HepG2 (cell line): Measurements from ENCODE around the gene VAMP2. TPM values are rescaled to one million over a fixed set of nuclear protein-coding genes. Genes with fewer than 3 reads are reported as not detected.

Experiments used
- ATAC-seq: fragments of 200-7000 bp; cut with Tn5 transposase; 3 replicates; pipeline ENCODE4 v1.9.1; 2020; ENCODE audit warnings: mild to moderate bottlenecking, moderate library complexity
- BruUV-seq: library from RNA; stranded (reverse); fragments of 400-500 nt; replicated peaks from 2 replicates; lab custom pipeline; 2021; lab: Mats Ljungman, UMichigan
- CTCF ChIA-PET: fragments of 300-600 bp; formaldehyde crosslinking; extraction: SDS; loops from one replicate; lab custom pipeline; 2021; ENCODE audit warnings: low total read pairs, inconsistent platforms, low intra/inter-chr PET ratio; lab: Yijun Ruan, JAX
- POLR2A ChIA-PET: fragments of 350-600 bp; sonication (Branson Sonifier 250); formaldehyde crosslinking; loops from one replicate; lab custom pipeline; 2020; ENCODE audit warnings: antibody characterized with exemption, inconsistent platforms; lab: Yijun Ruan, JAX
- DNase-seq: peaks from one replicate; pipeline ENCODE4 v3.0.0-alpha.2; 2015; ENCODE audit warnings: low spot score
- FAIRE-seq: peaks from 3 replicates; lab custom pipeline; 2011; peaks lifted over from hg19 to GRCh38; lab: Jason Lieb, UNC
- H2AFZ ChIP-seq: one replicate; pipeline ENCODE4 v1.6.1; 2011; ENCODE audit warnings: low read length, inconsistent platforms
- H3K27ac ChIP-seq: fragments of 300-600 bp; 3 replicates; pipeline ENCODE4 v1.8.0; 2011; ENCODE audit warnings: mixed run types, mild to moderate bottlenecking, mixed read lengths, low read length, inconsistent platforms; ENCODE audit not compliant: insufficient read depth; ENCODE audit errors: extremely low read length
- H3K27me3 ChIP-seq, 2 experiments: fragments of 200-600 bp in 1 of 2; 2 replicates in 1 of 2; 3 replicates in 1 of 2; pipeline versions ENCODE4 v1.6.0 to v1.8.0; 2011; ENCODE audit warnings: low read length in 2 of 2, mild to moderate bottlenecking in 2 of 2, moderate library complexity in 2 of 2, inconsistent platforms in 1 of 2; ENCODE audit not compliant: insufficient read depth in 2 of 2, control insufficient read depth in 1 of 2
- H3K36me3 ChIP-seq, 2 experiments: fragments of 200-600 bp in 1 of 2; replicated peaks in 1 of 2; 2 replicates in 1 of 2; 3 replicates in 1 of 2; pipeline versions ENCODE4 v1.5.1 to v1.8.0; 2011; ENCODE audit warnings: low read length in 2 of 2, inconsistent platforms in 1 of 2; ENCODE audit not compliant: insufficient read depth in 2 of 2, control insufficient read depth in 1 of 2
- H3K4me1 ChIP-seq: 2 replicates; pipeline ENCODE4 v1.5.1; 2012; ENCODE audit warnings: low read length, inconsistent platforms; ENCODE audit not compliant: insufficient read depth
- H3K4me2 ChIP-seq: 2 replicates; pipeline ENCODE4 v1.6.0; 2011; ENCODE audit warnings: low read depth, low read length, inconsistent platforms
- H3K4me3 ChIP-seq, 3 experiments: fragments of 200-600 bp in 1 of 3; sonication (generic), shearing (Covaris generic) in 1 of 3; replicated peaks in 1 of 3; 2 replicates each; pipeline ENCODE4 v1.5.1; 2011 to 2016; ENCODE audit warnings: low read length in 3 of 3, inconsistent platforms in 2 of 3, low read depth in 2 of 3, mild to moderate bottlenecking in 2 of 3, control low read depth in 1 of 3, mixed read lengths in 1 of 3; ENCODE audit not compliant: insufficient read depth in 1 of 3
- H3K79me2 ChIP-seq: one replicate; pipeline ENCODE4 v1.6.1; 2011; ENCODE audit warnings: low read length, inconsistent platforms; ENCODE audit not compliant: insufficient read depth
- H3K9ac ChIP-seq: 2 replicates; pipeline ENCODE4 v1.6.0; 2011; ENCODE audit warnings: mild to moderate bottlenecking, low read depth, low read length, inconsistent platforms; ENCODE audit not compliant: insufficient read depth
- H3K9me3 ChIP-seq: 2 replicates; pipeline ENCODE4 v1.5.1; 2012; ENCODE audit warnings: mild to moderate bottlenecking, low read length
- H4K20me1 ChIP-seq: 2 replicates; pipeline ENCODE4 v1.6.0; 2011; ENCODE audit warnings: inconsistent platforms, mild to moderate bottlenecking, low read length, moderate library complexity; ENCODE audit not compliant: insufficient read depth
- MBD4 ChIP-seq: IDR thresholded peaks from 2 replicates; pipeline ENCODE4 v1.6.1; 2012; ENCODE audit warnings: low read length, inconsistent platforms, borderline replicate concordance
- SMAD9 ChIP-seq: sonication (generic); formaldehyde crosslinking; IDR thresholded peaks from 2 replicates; pipeline ENCODE4 v1.5.1; 2020; ENCODE audit warnings: mild to moderate bottlenecking, missing genetic modification reagents
- SMARCE1 ChIP-seq: fragments of 450-650 bp; IDR thresholded peaks from 2 replicates; pipeline ENCODE4 v1.6.1; 2017; ENCODE audit warnings: borderline replicate concordance
- USF2 ChIP-seq, 2 experiments: sonication (generic) in 1 of 2; formaldehyde crosslinking in 1 of 2; IDR thresholded peaks; 2 replicates each; pipeline versions ENCODE4 v1.5.1 to v1.6.1; 2011 to 2020; ENCODE audit warnings: borderline replicate concordance in 1 of 2, low read depth in 1 of 2, low read length in 1 of 2, mild to moderate bottlenecking in 1 of 2, missing genetic modification reagents in 1 of 2, moderate library complexity in 1 of 2
- ZNF317 ChIP-seq: sonication (generic); formaldehyde crosslinking; IDR thresholded peaks from 2 replicates; pipeline ENCODE4 v1.5.0; 2020; ENCODE audit warnings: mild to moderate bottlenecking, missing genetic modification reagents
- ZNF672 ChIP-seq: sonication (generic); formaldehyde crosslinking; IDR thresholded peaks from 2 replicates; pipeline ENCODE4 v1.8.1; 2022; ENCODE audit warnings: missing genetic modification reagents
- ZNF773 ChIP-seq: sonication (generic); formaldehyde crosslinking; IDR thresholded peaks from 2 replicates; pipeline ENCODE4 v1.4.0; 2020; ENCODE audit warnings: missing genetic modification reagents, borderline replicate concordance
- WGBS: methylation state at CpG from one replicate; pipeline ENCODE4 v1.1.6; 2017; ENCODE audit warnings: low lambda C conversion rate; 5-methylcytosine and 5-hydroxymethylcytosine counted together
- in situ Hi-C: cut with HindIII; loops from 2 replicates; pipeline ENCODE4 v1.10.0; 2017; ENCODE audit warnings: low pct_unique_long_range_greater_than_20kb; ENCODE audit not compliant: extremely low pct_ligation_motif_present
- intact Hi-C: fragments of 100-400 bp; cut with micrococcal nuclease; formaldehyde crosslinking; loops from one replicate; pipeline ENCODE4 v1.10.0; 2022; ENCODE audit not compliant: unreplicated experiment
- polyA plus RNA-seq, 8 experiments: library from polyadenylated mRNA; depleted of rRNA in 3 of 8; stranded (reverse) in 7 of 8; unstranded in 1 of 8; fragments of >200 nt; fragmentation: Illumina TruSeq in 4 of 8; extraction: Trizol in 4 of 8; gene quantifications; 2 replicates each; pipeline versions ENCODE4 v1.2.1 to v1.2.3, GENCODE V29; 2011 to 2016; ENCODE audit warnings: low read depth in 4 of 8, missing spikeins in 1 of 8, mixed read lengths in 1 of 8; ENCODE audit not compliant: insufficient read depth in 1 of 8
- total RNA-seq, 5 experiments: library from RNA; depleted of rRNA; stranded (reverse); fragments of >200 nt; fragmentation: Illumina TruSeq; extraction: Trizol; gene quantifications; 2 replicates each; pipeline ENCODE4 v1.2.3, GENCODE V29; 2016; ENCODE audit warnings: low read depth in 1 of 5

Gene VAMP2
- total and polyA plus RNA-seq, 2 of the 13 experiments (the other 11 are each of a cell fraction or from before 2014, with no cell fraction given), result 3.9 to 17.2 TPM

- 0 out of 2 replicates have a peak, but pooled peaks cover 3% of the 10 kb centered on the region for H4K20me1 ChIP-seq
- no peak overlapping the region for H3K27ac ChIP-seq
- CTCF ChIA-PET, result no interaction called here
- H3K4me2 ChIP-seq, result no peak overlapping the region
- H3K79me2 ChIP-seq, result no peaks in the 10 kb centered on the region
- H3K4me1 ChIP-seq, result no peaks in the 10 kb centered on the region
- BruUV-seq, result no TSS peak
- no peaks in the 10 kb centered on the region for H3K9me3 ChIP-seq
- peaks cover 18 to 45% of the 10 kb centered on the region in 2 experiments; a peak in 4 of 5 replicates for H3K36me3 ChIP-seq
- POLR2A ChIA-PET, result no interaction called here
- in situ Hi-C loops, result no loop called here
- TF ChIP-seq ZNF773 (no peak), MBD4 (no peak), SMAD9 (no peak), USF2 (IDR thresholded peaks at IDR 0.05; ENCODE audit: low read depth, low read length) (no peak), USF2 (CRISPR knock-in tag; IDR thresholded peaks at IDR 0.05; ENCODE audit: borderline replicate concordance) (no peak), ZNF672 (no peak), ZNF317 (no peak), SMARCE1 (no peak)
- no peak for DNase-seq
- H3K4me3 ChIP-seq, result no peak overlapping the region
- no peak overlapping the region for H3K9ac ChIP-seq
- no peak overlapping the region for H2AFZ ChIP-seq
- FAIRE-seq, result no peak
- intact Hi-C loops, result loop anchor here (5.0 kb wide), 1 partner anchor 476 kb away; no protein-coding TSS in a partner anchor
- ATAC-seq, result no peak
- no peaks in the 10 kb centered on the region for H3K27me3 ChIP-seq
- 94% methylated on average over 9 of the region's 12 CpGs for WGBS
Observed at GRCh38 chr17:8145811-8146210, 16.9 kb downstream of the VAMP2 start.
